ENCODE data around the gene NTNG2.

DNA sequence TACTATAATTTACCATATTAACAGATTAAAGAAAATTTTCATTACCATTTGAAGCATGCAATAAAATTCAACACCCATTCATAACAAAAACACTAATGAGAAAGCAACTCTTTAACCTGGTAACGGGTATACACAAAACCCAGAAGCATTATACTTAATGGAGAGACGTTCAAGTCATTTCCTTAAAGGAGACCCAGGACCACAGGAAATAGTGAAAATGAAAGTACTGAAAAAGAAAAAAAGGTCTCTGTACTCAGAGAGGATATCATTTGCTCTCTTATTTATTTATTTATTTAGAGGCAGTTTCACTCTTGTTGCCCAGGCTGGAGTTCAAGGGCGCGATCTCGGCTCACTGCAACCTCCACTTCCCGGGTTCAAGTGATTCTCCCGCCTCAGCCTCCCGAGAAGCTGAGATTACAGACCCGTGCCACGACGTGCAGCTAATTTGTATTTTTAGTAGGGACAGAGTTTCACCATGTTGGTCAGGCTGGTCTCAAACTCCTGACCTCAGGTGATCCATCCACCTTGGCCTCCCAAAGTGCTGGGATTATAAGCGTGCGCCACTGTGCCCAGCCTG lies 131.4 kb downstream of the NTNG2 start:
- no peak for TF ChIP-seq CTCF (conservative IDR thresholded peaks at IDR 0.05 in 1 of 2, IDR thresholded peaks at IDR 0.05 in 1 of 2; ENCODE audit: extremely low read depth in 1 of 2, insufficient read depth in 1 of 2, low read depth in 1 of 2, low read length in 2 of 2)
- no peak for TF ChIP-seq EZH2 (IDR thresholded peaks at IDR 0.05; ENCODE audit: borderline replicate concordance, low read length)
